ENCODE measurements around the gene DMGDH. TPM values are rescaled to one million over a fixed set of nuclear protein-coding genes. Genes with fewer than 3 reads are reported as not detected.
A peak's percentile ranks its signal among the peaks of the same experiment; 100 is the strongest.

DMGDH gene
- total and polyA plus RNA-seq, 4 donors, result 28.9 to 130 (median 48.5) TPM

- WGBS, result 85% methylated on average over 4 of the region's 4 CpGs
- no peak for DNase-seq (ENCODE audit: low spot score)
- H3K4me3 ChIP-seq (ENCODE audit: low read depth in 1 of 3, low read length in 3 of 3), result no peak overlapping the region
- H3K9me3 ChIP-seq (ENCODE audit: control insufficient read depth in 4 of 4, low read length in 3 of 4), result no peaks in the 10 kb centered on the region
- no peaks in the 10 kb centered on the region for H3K27me3 ChIP-seq (ENCODE audit: control insufficient read depth in 4 of 4, insufficient read depth in 4 of 4, low read length in 3 of 4)
- TF ChIP-seq, protein P1, sequence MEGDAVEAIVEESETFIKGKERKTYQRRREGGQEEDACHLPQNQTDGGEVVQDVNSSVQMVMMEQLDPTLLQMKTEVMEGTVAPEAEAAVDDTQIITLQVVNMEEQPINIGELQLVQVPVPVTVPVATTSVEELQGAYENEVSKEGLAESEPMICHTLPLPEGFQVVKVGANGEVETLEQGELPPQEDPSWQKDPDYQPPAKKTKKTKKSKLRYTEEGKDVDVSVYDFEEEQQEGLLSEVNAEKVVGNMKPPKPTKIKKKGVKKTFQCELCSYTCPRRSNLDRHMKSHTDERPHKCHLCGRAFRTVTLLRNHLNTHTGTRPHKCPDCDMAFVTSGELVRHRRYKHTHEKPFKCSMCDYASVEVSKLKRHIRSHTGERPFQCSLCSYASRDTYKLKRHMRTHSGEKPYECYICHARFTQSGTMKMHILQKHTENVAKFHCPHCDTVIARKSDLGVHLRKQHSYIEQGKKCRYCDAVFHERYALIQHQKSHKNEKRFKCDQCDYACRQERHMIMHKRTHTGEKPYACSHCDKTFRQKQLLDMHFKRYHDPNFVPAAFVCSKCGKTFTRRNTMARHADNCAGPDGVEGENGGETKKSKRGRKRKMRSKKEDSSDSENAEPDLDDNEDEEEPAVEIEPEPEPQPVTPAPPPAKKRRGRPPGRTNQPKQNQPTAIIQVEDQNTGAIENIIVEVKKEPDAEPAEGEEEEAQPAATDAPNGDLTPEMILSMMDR (IDR thresholded peaks at IDR 0.05; ENCODE audit: low read depth, low read length, missing input control), result no peak
- TF ChIP-seq YY1 (IDR thresholded peaks at IDR 0.05), result no peak
- no peak for TF ChIP-seq FOXA2 (IDR thresholded peaks at IDR 0.05)
- no peak for TF ChIP-seq RAD21 (IDR thresholded peaks at IDR 0.05)
- TF ChIP-seq HNF4A (conservative IDR thresholded peaks at IDR 0.05), result no peak
- H3K4me1 ChIP-seq (ENCODE audit: control insufficient read depth in 4 of 4, insufficient read depth in 4 of 4, low read length in 3 of 4), result peaks cover 10 to 21% (median 18%) of the 10 kb centered on the region in 4 donors
- no peak overlapping the region for H3K9ac ChIP-seq (ENCODE audit: low read depth in 1 of 2, low read length in 2 of 2)
- peaks cover 0 to 6% (median 4%) of the 10 kb centered on the region in 4 donors for H3K36me3 ChIP-seq (ENCODE audit: control insufficient read depth in 4 of 4, insufficient read depth in 3 of 4, low read depth in 1 of 4, low read length in 3 of 4)
- no peak overlapping the region for H3K27ac ChIP-seq (ENCODE audit: low read depth in 1 of 2, low read length in 2 of 2)
These were observed 19.0 kb upstream of the DMGDH start for GRCh38 chr5:79088507-79088906.

DNA sequence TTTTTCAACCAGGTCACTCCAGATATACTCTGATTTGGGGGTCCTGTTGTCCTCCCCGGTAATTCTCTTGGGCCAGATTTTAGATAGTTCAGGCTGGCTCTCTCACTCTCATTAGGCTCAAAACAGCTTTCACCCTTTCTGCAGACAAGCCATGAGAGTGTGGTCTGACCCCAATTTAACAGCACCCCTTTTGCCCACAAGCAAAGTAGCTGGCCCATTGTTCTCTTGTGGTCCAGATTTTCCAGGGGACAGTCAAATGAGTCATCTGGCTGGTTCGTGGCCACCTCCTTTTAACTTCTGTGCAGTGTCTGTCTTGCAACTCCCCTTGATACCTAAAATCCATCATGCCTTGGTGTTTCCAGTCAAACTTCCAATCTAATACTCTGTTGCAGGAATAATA, 16.6 kb upstream of the DMGDH start:
- TF ChIP-seq FOXA2 (IDR thresholded peaks at IDR 0.05) (no peak), YY1 (IDR thresholded peaks at IDR 0.05) (no peak)
- Histone ChIP-seq H3K27ac (ENCODE audit: low read depth in 1 of 2, low read length in 2 of 2) (peak overlapping the region in 1 of 2 donors; percentile 23), H3K36me3 (ENCODE audit: control insufficient read depth in 4 of 4, insufficient read depth in 3 of 4, low read depth in 1 of 4, low read length in 3 of 4) (peaks cover 0 to 10% (median 8%) of the 10 kb centered on the region in 4 donors), H3K9ac (ENCODE audit: low read depth in 1 of 2, low read length in 2 of 2) (no peak overlapping the region), H3K9me3 (ENCODE audit: control insufficient read depth in 4 of 4, low read length in 3 of 4) (no peaks in the 10 kb centered on the region), H3K4me3 (ENCODE audit: low read depth in 1 of 3, low read length in 3 of 3) (no peak overlapping the region), H3K27me3 (ENCODE audit: control insufficient read depth in 4 of 4, insufficient read depth in 4 of 4, low read length in 3 of 4) (no peaks in the 10 kb centered on the region), H3K4me1 (ENCODE audit: control insufficient read depth in 4 of 4, insufficient read depth in 4 of 4, low read length in 3 of 4) (peaks cover 11 to 19% (median 15%) of the 10 kb centered on the region in 4 donors)
- 88% methylated on average over 2 of the region's 2 CpGs for WGBS
- DNase-seq (ENCODE audit: low spot score), result no peak

- Histone ChIP-seq H3K4me3 (ENCODE audit: low read depth in 1 of 3, low read length in 3 of 3) (no peak overlapping the region), H3K27me3 (ENCODE audit: control insufficient read depth in 4 of 4, insufficient read depth in 4 of 4, low read length in 3 of 4) (no peaks in the 10 kb centered on the region), H3K9ac (ENCODE audit: low read depth in 1 of 2, low read length in 2 of 2) (peak overlapping the region in 1 of 2 donors; percentile 59), H3K9me3 (ENCODE audit: control insufficient read depth in 4 of 4, low read length in 3 of 4) (no peaks in the 10 kb centered on the region), H3K4me1 (ENCODE audit: control insufficient read depth in 4 of 4, insufficient read depth in 4 of 4, low read length in 3 of 4) (peaks cover 16 to 57% (median 51%) of the 10 kb centered on the region in 4 donors), H3K27ac (ENCODE audit: low read depth in 1 of 2, low read length in 2 of 2) (peak overlapping the region; percentile 83 to 84), H3K36me3 (ENCODE audit: control insufficient read depth in 4 of 4, insufficient read depth in 3 of 4, low read depth in 1 of 4, low read length in 3 of 4) (peaks cover 0 to 20% (median 5%) of the 10 kb centered on the region in 4 donors)
- WGBS, result 49% methylated on average over 5 of the region's 5 CpGs
- TF ChIP-seq ZBTB33 (IDR thresholded peaks at IDR 0.05) (peak; percentile 69), RAD21 (IDR thresholded peaks at IDR 0.05) (peak; percentile 54 to 67), TAF1 (conservative IDR thresholded peaks at IDR 0.05) (no peak), JUND (IDR thresholded peaks at IDR 0.05) (peak; percentile 78 to 96), ATF3 (IDR thresholded peaks at IDR 0.05) (peak; percentile 97), HNF4G (IDR thresholded peaks at IDR 0.05) (peak; percentile 60), HNF4A (conservative IDR thresholded peaks at IDR 0.05) (peak; percentile 88 to 95), FOXA2 (IDR thresholded peaks at IDR 0.05) (peak; percentile 86), MAX (IDR thresholded peaks at IDR 0.05) (peak; percentile 31), FOXA1 (IDR thresholded peaks at IDR 0.05) (peak; percentile 80), SP1 (IDR thresholded peaks at IDR 0.05) (peak; percentile 87), GABPA (IDR thresholded peaks at IDR 0.05 in 1 of 2, conservative IDR thresholded peaks at IDR 0.05 in 1 of 2) (no peak), RXRA (IDR thresholded peaks at IDR 0.05) (peak; percentile 95 to 96), EGR1 (IDR thresholded peaks at IDR 0.05; ENCODE audit: low read depth in 2 of 2) (peak; percentile 89 to 92), NR2F2 (IDR thresholded peaks at IDR 0.05) (peak; percentile 41), YY1 (IDR thresholded peaks at IDR 0.05) (peak; percentile 92)
- TF ChIP-seq, protein P1 (IDR thresholded peaks at IDR 0.05; ENCODE audit: low read depth, low read length, missing input control), result no peak
- TF ChIP-seq, protein P2, sequence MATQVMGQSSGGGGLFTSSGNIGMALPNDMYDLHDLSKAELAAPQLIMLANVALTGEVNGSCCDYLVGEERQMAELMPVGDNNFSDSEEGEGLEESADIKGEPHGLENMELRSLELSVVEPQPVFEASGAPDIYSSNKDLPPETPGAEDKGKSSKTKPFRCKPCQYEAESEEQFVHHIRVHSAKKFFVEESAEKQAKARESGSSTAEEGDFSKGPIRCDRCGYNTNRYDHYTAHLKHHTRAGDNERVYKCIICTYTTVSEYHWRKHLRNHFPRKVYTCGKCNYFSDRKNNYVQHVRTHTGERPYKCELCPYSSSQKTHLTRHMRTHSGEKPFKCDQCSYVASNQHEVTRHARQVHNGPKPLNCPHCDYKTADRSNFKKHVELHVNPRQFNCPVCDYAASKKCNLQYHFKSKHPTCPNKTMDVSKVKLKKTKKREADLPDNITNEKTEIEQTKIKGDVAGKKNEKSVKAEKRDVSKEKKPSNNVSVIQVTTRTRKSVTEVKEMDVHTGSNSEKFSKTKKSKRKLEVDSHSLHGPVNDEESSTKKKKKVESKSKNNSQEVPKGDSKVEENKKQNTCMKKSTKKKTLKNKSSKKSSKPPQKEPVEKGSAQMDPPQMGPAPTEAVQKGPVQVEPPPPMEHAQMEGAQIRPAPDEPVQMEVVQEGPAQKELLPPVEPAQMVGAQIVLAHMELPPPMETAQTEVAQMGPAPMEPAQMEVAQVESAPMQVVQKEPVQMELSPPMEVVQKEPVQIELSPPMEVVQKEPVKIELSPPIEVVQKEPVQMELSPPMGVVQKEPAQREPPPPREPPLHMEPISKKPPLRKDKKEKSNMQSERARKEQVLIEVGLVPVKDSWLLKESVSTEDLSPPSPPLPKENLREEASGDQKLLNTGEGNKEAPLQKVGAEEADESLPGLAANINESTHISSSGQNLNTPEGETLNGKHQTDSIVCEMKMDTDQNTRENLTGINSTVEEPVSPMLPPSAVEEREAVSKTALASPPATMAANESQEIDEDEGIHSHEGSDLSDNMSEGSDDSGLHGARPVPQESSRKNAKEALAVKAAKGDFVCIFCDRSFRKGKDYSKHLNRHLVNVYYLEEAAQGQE (IDR thresholded peaks at IDR 0.05), result peak; percentile 72
- DNase-seq (ENCODE audit: low spot score), result no peak
These were observed 12.3 kb upstream of the DMGDH start for GRCh38 chr5:79081779-79082178.
